Measurements from ENCODE around the gene TMEM134.
"Not testable (repeated sequence)": the region's sequence is repeated elsewhere in the genome, so short reads cannot be mapped to it uniquely, and the experiment has no call there.

The TMEM134 gene, protein sequence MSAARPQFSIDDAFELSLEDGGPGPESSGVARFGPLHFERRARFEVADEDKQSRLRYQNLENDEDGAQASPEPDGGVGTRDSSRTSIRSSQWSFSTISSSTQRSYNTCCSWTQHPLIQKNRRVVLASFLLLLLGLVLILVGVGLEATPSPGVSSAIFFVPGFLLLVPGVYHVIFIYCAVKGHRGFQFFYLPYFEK

DNA sequence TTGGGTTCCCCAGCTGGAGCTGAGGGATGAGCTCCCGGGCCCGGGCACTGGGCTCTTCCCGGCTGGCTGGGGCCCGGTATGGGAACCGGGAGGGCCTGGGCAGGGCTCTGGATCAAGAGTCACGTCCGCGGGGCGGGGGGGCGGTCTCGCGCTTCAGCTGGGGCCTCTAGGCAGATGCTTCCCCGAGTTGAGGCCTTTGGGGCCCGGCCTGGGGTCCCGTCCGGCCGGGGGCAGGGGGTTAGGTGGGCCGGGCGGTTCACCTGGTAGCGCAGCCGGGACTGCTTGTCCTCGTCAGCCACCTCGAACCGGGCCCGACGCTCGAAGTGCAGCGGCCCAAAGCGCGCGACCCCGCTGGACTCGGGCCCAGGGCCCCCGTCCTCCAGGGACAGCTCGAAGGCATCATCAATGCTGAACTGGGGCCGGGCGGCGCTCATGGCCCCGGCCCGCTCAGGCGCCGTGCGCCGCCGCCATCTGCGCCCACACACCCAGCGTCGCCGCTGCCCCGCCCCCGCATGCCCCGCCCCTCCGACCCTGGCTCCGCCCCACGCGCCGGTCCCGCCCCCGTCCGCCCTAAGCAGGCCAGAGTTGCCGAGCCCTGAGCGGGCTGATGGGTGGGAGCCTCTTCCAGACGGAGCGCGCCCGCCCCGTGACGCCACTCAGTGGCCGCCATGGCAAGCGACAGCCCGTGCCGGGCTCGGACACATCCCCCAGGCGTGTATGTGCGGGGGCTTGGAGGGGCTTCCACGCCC lies at the start of gene TMEM134:
Gene TMEM134 (minus strand): TSS at position 493 of the 749 bp plus-strand sequence. CDS start 59 bp downstream, at position 434.
- in situ Hi-C loops (cut with MboI; ENCODE audit: low sequenced_read_pairs): no loop called here

DNA sequence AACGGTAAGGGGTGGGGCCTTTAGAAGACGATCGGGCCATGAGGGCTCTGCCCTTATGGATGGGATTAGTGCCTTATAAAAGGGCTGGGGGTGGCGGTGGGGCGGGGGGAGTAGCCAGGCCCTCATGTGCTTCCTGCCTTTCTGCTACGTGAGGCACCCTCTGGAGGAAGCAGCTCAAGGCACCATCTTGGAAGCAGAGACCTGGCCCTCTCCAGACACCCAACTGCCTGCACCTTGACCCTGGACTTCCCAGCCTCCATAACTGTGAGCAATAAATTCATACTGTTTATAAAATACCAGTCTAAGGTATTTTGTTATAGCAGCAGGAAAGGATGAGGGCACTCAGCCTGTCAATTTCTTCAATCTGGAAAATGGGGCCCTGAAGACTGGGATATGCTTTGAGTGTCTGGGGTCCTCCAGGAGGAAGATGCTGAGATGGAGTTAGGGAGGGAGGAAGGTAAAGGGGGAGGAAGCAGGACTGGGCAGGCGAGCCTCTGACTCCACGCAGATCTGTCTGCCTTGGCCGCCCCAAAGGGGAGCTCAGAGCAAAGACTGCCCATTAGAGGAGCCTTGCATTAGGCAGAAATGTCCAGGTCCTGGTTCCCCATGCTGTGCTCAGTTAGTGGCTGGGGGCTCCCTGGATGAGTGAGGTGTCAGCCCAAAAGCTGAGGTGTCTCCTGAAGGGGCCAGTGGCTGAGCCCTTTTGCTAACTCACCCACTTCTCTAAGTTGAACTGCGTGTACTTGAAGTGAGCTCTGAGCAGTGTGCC lies 48.9 kb upstream of the TMEM134 start:
- in situ Hi-C loops (cut with MboI; ENCODE audit: low sequenced_read_pairs): no loop called here

DNA sequence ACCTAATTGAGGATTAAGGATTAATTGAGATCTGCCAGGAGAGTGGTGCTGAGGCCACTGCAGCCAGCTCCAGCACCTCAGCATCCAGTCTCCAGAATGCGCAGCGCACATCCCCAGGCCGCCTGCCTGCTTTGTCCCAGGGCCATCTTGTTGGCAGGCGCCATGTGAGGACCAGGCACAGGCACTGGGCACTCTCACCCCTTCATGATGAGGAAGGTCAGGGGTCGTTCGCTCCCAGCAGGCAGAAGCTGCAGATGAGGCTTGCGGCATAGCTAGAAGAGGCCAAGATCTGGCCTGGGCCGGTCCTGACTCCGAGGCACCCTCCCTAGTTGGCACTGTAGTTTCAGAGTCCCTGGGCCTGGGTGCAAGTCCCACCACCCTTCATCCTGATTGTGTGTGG lies 47.8 kb upstream of the TMEM134 start:
- in situ Hi-C loops (cut with MboI; ENCODE audit: low sequenced_read_pairs): no loop called here

DNA sequence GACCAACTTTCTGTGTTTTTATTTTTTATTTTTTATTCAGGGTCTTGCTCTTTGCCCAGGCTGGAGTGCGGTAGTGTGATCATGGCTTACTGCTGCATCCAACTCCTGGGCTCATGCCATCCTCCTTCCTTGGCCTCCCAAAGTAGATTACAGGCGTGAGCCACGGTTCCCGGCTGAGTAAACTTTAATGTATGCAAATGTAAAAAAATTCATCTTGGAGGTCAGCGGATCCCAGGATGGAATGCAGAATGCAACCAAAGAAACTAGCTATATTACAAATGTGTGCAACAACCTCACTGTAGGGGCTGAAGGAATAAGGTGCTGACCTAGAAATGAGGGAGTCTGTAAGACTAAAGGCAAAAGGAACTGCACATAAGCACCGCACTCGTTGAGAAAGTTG lies 45.1 kb upstream of the TMEM134 start:
- in situ Hi-C loops (cut with MboI; ENCODE audit: low sequenced_read_pairs): no loop called here

DNA sequence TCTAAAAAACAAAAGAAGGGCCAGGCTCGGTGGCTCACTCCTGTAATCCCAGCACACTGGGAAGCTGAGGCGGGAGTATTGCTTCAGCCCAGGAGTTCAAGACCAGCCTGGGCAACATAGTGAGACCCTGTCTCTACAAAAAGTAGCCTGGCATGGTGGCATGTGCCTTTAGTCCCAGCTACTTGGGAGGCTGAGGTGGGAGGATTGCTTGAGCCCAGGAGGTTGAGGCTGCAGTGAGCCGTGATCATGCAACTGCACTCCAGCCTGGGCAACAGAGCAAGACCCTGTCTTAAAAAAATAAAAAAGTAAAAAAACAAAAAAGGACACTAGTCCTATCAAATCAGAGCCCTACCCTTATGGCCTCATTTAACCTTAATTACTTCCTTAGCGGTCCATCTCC lies 42.5 kb upstream of the TMEM134 start:
- in situ Hi-C loops (cut with MboI; ENCODE audit: low sequenced_read_pairs): not testable (repeated sequence)

DNA sequence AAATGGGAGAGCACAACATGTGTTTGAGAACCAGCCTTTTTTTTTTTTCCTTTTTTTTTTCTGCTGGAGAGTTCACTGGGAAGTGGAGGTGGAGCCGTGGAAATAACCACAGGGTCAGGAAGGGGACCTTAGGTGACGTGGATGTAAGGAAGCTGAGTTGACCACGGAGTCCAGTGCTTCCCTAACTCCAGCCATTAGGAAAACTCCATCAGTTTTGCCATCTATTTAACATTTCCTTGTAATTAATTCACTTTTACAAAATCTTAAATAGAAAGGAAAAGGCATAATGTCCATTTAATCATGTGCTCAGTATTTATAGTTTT lies 40.9 kb upstream of the TMEM134 start:
- in situ Hi-C loops (cut with MboI; ENCODE audit: low sequenced_read_pairs): no loop called here

DNA sequence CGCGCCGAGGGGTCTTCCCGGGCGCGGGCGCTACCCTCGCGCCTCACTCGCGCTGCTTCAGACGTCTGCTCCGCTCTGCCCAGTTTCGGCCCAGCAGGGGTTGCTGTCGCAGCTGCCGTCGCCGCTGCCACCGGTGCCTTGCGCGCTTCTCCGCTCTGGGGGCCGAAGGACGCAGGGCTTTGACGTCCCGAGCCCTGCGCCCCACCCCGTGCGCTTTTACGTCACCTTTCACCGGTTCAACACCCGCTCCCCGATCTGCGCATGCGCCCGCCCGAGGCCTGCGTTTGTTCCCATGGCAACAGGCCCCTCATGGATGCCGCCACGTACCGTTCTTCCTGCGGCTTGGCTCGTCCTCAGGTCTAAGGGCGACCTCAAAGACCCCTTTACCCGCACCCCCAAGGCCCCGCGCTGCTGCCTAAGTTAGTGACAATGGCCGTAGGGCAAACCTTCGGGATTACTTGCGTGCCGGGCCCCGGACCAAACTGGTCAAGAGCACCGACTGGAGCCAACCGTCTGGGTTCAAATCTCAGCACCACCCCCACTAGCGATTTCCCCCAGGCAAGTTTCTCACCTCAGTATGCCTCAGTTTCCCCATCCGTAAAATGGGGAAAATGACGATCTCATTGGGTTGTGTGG lies 39.6 kb upstream of the TMEM134 start:
- in situ Hi-C loops (cut with MboI; ENCODE audit: low sequenced_read_pairs): no loop called here

DNA sequence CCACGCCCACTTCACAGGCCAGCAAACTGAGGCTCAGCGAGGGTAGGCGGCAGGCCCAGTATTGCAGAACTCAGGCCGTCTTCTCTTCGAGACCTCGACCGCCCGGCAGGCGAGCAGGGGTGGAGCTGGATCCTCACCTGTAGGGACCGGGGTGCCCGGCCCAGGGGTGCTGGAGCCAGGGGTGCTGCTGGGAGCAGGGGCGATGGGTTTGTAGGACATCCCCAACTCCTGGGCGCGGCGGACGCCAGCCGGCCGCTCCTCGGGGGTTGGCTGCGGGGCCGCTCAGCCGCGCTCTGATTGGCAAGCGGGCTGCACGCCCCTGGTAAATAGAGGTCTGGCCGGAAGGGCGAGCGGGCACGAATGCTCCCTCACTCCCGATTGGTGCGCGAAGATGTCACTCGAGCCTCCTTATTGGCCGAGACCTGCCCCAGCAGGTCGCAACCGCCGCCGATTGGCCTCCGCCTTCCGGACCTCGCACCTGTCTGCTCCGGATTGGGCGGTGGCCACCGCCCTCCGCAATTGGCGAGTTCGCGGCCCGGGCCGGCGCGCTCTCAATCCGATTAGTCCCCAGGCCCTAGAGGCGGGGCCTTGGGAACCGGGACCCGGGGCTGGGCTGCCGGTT lies 38.9 kb upstream of the TMEM134 start, which contains the start of gene CDK2AP2:
Gene CDK2AP2 (minus strand): TSS at position 299 of the 622 bp plus-strand sequence. CDS start 80 bp downstream, at position 219.
- in situ Hi-C loops (cut with MboI; ENCODE audit: low sequenced_read_pairs): no loop called here

DNA sequence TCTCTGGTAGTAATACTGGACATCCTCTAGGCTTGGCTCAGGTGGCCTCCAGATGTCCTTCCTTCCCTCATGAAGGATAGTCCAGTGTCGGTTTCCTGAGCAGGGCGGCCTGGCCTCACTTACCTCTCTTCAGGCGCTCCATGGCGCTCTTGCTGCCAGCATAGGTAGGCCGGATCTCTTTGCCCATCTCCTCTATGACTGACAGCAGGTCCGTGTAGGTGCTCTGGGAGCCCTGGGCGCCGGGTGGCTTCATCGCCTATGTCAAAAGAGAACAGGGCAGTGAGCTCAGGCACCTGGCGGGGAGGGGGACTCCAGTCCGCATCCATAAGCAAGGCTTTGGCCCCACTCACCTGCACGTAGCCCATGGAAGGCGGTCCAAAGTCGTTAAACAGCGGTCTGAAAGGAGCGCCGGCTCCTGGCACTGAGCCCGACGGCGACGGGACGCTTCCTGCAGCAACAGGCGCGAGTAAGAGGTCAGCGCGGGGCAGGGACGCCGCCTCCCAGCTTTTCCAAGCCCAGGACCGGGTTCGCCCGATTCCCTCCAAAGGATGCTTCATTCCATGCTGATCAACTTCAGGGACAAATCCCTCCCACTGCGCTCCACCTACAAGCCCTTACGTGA lies 38.3 kb upstream of the TMEM134 start:
- in situ Hi-C loops (cut with MboI; ENCODE audit: low sequenced_read_pairs): no loop called here

DNA sequence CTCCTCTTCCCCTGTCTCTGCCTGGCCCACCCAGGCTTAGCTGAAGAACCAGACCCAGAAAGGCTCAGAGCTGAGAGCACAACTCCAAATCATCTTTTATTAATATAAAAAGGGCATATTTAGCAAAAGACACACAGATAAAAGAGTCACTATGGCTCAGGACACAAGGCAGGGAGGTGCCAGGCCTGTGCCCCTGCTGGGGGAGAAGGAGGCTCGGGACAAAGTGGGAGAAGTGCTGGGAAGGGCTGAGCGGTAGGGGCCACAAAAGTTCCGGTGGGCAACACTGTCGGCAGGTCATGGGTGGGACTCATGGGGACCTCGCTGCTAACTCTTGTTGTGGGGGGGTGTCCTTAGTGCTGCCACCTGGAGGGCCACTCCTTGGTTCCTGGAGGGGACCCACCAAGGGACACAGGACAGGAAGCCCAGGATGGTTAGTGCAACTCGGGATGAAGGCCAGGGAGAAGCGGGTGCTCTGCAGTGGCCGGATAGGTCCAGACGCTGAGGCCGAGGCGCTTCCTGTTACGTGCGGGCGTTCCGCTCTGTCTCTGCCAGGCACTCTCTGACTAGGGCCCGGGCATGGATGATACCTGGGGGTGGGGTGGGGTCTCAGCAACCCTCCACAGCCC lies 37.5 kb upstream of the TMEM134 start:
- in situ Hi-C loops (cut with MboI; ENCODE audit: low sequenced_read_pairs): no loop called here

DNA sequence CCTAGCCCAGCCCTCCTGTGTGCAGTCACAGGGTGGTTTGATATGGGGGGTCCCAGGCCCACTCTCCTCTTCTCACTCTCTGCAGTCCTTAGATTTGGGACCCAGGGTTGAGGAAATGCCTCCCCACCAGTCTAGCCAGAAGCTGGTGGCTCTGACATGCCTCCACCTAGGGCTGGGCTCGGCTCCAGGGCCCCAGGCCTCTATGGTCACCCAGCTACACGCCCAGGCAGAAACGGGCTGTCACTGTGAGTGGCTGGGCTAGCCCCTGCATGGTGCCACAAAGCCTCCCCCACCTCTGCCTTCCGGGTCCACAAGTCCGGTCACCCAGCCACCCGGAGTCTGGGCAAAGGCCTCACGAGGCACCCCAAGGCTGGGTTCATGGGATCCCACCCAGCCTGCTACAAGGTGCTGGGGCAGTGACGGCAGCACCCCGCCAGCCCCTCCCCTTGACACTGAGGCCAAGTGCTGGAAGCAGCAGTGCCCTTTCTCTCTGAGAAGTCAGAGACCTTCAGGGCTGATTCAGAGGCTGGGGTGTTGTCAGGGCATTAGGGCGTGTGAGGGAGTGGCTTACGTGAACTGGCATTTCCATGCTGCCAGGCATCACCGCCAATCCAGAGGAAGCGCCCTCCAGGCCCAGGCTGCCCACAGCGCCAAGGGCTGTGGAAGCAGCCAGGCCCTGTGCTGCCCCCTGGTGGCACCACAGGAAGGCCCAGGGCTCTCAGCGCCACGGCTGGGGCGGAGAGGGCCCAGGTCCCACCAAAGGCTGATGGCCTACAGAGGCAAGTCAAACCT lies 36.8 kb upstream of the TMEM134 start:
- in situ Hi-C loops (cut with MboI; ENCODE audit: low sequenced_read_pairs): no loop called here

DNA sequence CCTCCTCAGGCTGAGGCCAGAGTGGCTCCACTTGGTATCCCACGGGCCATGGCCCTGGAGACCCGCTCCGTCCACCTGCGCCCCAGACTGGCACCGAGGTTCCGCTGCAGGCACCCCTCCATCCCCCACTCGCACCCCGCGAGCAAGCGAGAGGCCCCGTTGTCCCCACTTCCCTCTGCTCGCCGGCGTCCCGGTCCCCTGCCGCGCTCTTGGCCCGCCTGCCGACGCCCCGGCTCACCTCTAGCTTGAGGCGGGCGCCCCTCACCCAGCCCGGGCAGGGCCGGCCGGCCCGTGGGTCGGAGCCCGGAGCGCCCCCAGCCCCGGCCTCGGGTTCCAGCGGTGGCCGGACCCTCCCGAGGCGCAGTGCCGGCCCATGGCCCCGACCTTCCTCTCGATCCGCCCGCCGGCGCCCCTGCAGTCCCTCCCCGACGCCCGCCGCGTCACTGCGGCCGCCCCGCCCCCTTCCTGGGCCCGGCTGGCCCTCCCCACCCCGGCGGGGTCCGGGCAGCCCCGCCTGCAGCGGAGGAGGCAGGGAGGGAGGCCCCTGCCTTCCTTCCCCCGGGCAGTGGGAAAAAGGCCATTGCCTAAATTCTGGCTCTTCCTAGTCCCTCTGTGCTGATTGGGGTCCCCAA lies 36.0 kb upstream of the TMEM134 start, which contains the start of gene PITPNM1:
Gene PITPNM1 (minus strand): TSS at position 414 of the 632 bp plus-strand sequence. CDS start 1,183 bp downstream, outside the sequence.
- in situ Hi-C loops (cut with MboI; ENCODE audit: low sequenced_read_pairs): no loop called here

DNA sequence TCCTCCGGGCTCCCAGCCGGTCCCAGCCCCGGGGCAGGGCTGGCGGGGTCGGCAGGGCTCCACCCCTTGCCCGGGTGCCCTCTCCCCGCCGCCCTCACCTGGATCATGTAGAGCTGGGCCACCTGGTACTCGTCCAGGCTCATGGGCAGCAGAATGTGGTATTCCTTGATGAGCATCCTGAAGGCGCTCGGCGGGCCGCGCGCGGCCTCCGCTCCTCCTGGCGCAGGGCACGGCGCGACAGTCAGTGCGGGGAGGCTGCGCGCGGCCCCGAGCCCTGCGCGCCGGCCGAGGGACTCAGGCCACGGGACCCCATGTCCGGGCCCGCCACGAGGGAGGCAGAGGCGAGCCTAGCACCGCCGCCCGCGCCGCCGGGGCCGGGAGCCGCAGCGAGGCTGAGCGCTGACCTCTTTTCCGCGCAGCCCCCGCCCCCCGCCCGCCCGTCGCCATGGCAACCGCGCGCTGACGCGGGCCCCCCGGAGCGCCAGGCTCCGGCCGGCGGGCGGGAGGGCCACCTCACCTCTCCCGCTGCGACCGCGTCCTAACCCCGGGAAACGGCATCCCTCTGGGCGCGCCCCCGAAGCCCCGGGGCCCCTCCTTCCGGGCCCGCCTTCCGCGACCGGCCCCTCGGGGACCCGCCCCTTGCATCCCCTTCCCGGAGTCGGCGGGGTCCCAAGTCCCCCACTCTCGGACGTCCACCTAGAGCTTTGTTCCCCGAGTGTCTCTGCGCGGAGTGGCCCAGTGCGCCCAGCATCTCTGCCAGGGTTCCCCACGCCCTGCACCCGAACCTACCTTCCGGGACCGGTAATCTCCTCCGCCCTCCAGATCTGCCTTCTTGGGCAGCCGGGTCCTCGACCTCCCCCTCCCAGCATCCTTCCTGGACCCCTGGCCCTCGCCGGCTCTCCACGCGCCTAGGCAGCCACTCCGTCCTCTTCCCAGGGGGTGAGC lies 35.2 kb upstream of the TMEM134 start:
- in situ Hi-C loops (cut with MboI; ENCODE audit: low sequenced_read_pairs): no loop called here

DNA sequence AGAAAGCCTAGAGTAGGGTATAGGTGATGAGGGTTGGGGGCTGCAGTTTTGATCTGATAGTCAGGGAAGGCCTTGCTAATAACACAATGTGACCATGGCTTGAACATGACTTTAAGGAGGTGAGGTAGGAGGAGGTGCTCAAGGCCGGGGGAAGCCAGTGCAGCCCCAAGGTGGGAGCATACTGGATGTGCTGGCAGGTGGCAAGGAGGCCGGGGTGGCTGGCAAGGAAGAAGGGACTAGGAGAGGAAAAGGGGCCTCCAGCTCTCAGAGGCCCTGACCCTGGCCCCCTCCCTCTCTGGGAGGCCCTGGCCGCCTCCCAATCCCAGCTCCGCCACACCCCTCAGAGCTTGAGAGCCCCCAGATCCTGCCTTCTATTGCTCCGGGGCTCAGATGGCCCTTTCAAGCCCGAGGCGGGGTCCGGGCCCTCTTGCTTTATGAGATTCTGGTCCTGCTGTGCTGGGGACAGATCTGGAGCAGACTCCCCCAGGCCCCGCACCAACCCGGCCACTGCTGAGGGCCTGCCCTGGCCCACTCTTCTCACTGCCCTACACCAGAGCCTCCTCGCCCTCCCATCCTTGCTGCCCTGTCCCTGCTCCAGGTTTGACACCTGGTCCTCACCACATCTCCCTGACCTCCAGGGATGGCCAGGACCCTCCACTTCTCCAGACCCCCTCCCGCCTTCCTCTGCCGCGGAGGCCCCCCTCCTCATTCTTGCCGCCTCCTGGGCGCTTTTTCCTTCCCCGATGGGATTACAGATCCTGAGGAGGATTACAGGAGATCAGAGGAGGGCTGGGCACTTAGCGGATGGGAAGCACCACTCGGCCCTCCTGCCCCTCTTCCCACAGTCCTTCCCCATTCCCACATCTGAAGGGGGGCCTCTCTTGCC lies 34.3 kb upstream of the TMEM134 start:
- in situ Hi-C loops (cut with MboI; ENCODE audit: low sequenced_read_pairs): no loop called here

DNA sequence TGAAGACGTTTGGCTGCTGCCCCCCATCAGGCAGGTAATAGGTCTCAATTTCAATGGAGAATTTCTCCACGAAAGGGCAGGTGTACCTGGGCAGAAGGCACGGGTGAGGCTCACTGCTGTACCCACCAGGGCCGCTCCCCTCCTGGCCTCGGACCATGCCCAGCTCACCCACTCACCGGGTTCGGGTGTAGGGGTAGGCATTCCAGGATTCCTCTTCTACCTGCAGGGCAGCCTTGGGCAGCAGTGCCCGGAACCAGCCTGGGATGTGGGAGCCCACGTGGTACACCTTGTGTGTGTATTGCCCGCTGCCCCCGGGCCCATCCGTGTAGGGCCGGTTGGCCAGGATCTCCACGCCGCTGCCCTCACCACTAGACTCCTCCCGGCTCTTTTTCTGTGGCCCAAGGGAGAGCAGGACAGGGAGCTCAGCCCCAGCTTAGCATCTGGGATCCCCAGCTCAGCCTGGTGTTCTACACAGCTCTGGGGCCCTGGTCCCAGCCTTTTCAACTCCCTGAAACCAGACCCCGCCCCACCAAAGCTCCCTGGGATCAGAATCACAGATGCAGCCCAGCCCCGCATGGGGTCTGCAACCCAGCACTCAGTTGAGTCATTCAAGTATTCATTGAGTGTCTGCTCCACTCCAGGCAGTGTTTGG lies 33.4 kb upstream of the TMEM134 start:
- in situ Hi-C loops (cut with MboI; ENCODE audit: low sequenced_read_pairs): no loop called here

DNA sequence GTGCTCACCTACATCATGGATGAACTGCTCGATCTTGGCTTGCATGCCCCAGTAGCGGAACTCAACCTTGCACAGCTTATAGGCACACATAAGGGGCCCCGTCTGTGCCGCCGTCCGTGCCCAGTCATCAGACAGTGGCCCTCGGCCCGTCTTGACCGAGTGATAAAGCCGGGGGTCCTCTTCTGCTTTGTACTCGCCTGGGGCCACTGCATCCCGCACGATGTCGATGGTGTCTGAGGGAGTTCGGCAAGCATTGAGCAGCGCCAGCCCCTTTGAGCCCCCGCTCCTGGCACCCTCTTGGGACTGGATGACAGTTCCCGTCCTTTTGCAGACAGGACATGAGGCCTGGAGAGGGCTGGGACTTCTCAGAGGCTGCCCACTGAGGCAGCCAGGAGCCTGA lies 32.8 kb upstream of the TMEM134 start:
- in situ Hi-C loops (cut with MboI; ENCODE audit: low sequenced_read_pairs): no loop called here
